Cardiac muscle cell (in vitro differentiated cells and primary cell): ENCODE measurements around the gene KCNK7. TPM values are rescaled to one million over a fixed set of nuclear protein-coding genes. Genes with fewer than 3 reads are reported as not detected.

Experiments
- DNase-seq, 2 donors: peaks; one replicate each; pipeline versions ENCODE4 v3.0.0 to v3.0.0-alpha.2; 2010 to 2017; ENCODE audit warnings: low read depth in 1 of 2, low spot score in 1 of 2
- H3K27ac ChIP-seq: fragments of 200-600 bp; sonication (generic); 2 replicates; pipeline ENCODE4 v1.5.1; 2016
- H3K27me3 ChIP-seq: fragments of 200-600 bp; sonication (generic); 2 replicates; pipeline ENCODE4 v1.6.0; 2016; ENCODE audit warnings: control low read depth
- H3K36me3 ChIP-seq: fragments of 200-600 bp; sonication (generic); 2 replicates; pipeline ENCODE4 v1.5.1; 2016; ENCODE audit warnings: control low read depth
- H3K4me1 ChIP-seq: fragments of 200-600 bp; sonication (generic); 2 replicates; pipeline ENCODE4 v1.8.1; 2017; ENCODE audit warnings: low read depth, mild to moderate bottlenecking, mixed run types
- H3K4me3 ChIP-seq: fragments of 200-600 bp; sonication (generic); 2 replicates; pipeline ENCODE4 v1.5.1; 2016; ENCODE audit warnings: mild to moderate bottlenecking
- H3K9me3 ChIP-seq: fragments of 200-600 bp; sonication (generic); 2 replicates; pipeline ENCODE4 v1.5.1; 2017; ENCODE audit warnings: low read depth, mild to moderate bottlenecking, control low read depth
- polyA plus RNA-seq: library from polyadenylated mRNA; unstranded; fragments of >200 nt; fragmentation: Nextera tagmentation; extraction: Ambion mirVana; gene quantifications from 2 replicates; pipeline ENCODE4 v1.2.1, GENCODE V29; 2016
- total RNA-seq: library from RNA; depleted of rRNA; stranded (reverse); fragments of >200 nt; gene quantifications from 2 replicates; pipeline ENCODE4 v1.2.3, GENCODE V29; 2016
- TF ChIP-seq, protein P1 (sequence below): IDR thresholded peaks from 2 replicates; pipeline ENCODE4 v1.5.1; 2012; ENCODE audit warnings: low read depth, mild to moderate bottlenecking, low read length

KCNK7 gene
- total and polyA plus RNA-seq, 2 experiments from 2014 or later, result not detected

GRCh38 chr11:65611758-65612603, 16.4 kb upstream of the KCNK7 start:
- DNase-seq, result peak in 1 of 2 donors; percentile 43
- no peaks in the 10 kb centered on the region for H3K36me3 ChIP-seq
- H3K9me3 ChIP-seq, result no peaks in the 10 kb centered on the region
- peaks cover 12% of the 10 kb centered on the region for H3K4me1 ChIP-seq
- H3K27ac ChIP-seq, result no peak overlapping the region
- H3K4me3 ChIP-seq, result no peak overlapping the region
- H3K27me3 ChIP-seq, result no peaks in the 10 kb centered on the region
- TF ChIP-seq, protein P1, sequence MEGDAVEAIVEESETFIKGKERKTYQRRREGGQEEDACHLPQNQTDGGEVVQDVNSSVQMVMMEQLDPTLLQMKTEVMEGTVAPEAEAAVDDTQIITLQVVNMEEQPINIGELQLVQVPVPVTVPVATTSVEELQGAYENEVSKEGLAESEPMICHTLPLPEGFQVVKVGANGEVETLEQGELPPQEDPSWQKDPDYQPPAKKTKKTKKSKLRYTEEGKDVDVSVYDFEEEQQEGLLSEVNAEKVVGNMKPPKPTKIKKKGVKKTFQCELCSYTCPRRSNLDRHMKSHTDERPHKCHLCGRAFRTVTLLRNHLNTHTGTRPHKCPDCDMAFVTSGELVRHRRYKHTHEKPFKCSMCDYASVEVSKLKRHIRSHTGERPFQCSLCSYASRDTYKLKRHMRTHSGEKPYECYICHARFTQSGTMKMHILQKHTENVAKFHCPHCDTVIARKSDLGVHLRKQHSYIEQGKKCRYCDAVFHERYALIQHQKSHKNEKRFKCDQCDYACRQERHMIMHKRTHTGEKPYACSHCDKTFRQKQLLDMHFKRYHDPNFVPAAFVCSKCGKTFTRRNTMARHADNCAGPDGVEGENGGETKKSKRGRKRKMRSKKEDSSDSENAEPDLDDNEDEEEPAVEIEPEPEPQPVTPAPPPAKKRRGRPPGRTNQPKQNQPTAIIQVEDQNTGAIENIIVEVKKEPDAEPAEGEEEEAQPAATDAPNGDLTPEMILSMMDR, result no peak

GRCh38 chr11:65611028-65611757, 15.6 kb upstream of the KCNK7 start:
- Histone ChIP-seq H3K36me3 (no peaks in the 10 kb centered on the region), H3K4me3 (no peak overlapping the region), H3K27ac (no peak overlapping the region), H3K4me1 (peaks cover 10% of the 10 kb centered on the region), H3K9me3 (no peaks in the 10 kb centered on the region), H3K27me3 (no peaks in the 10 kb centered on the region)
- DNase-seq, result peak in 1 of 2 donors; percentile 54
- TF ChIP-seq, protein P1, result no peak

GRCh38 chr11:65610404-65610803, 14.8 kb upstream of the KCNK7 start:
- TF ChIP-seq, protein P1, result no peak
- H3K27me3 ChIP-seq, result no peaks in the 10 kb centered on the region
- no peak for DNase-seq
- H3K4me3 ChIP-seq, result no peak overlapping the region
- no peak overlapping the region for H3K27ac ChIP-seq
- H3K36me3 ChIP-seq, result peaks cover 3% of the 10 kb centered on the region
- H3K4me1 ChIP-seq, result peaks cover 10% of the 10 kb centered on the region
- H3K9me3 ChIP-seq, result no peaks in the 10 kb centered on the region

DNA sequence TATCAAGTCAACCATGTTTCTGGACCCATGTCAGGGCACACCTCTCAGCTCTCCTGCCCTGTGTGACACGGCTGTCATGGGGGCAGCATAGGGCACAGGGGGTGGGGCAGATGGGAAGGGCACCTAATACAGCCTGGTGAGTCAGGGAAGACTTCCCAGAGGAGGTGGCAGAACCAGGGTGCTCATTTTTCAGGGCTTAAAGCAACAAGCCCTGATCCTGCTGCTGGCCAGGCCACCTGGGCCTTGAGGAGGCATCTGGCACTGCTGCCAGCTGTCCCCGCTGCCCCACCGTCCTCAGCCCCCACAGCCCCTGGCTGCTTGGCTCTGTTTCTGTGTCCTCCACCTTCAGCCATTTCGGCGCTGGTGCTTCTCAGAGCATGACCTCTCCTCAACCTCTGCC, 14.1 kb upstream of the KCNK7 start:
- H3K9me3 ChIP-seq, result no peaks in the 10 kb centered on the region
- H3K27me3 ChIP-seq, result no peaks in the 10 kb centered on the region
- no peak overlapping the region for H3K4me3 ChIP-seq
- peaks cover 10% of the 10 kb centered on the region for H3K4me1 ChIP-seq
- H3K36me3 ChIP-seq, result peaks cover 8% of the 10 kb centered on the region
- TF ChIP-seq, protein P1, result no peak
- DNase-seq, result no peak
- no peak overlapping the region for H3K27ac ChIP-seq

- H3K4me3 ChIP-seq, result no peak overlapping the region
- no peak overlapping the region for H3K27ac ChIP-seq
- no peaks in the 10 kb centered on the region for H3K9me3 ChIP-seq
- DNase-seq, result peak in 1 of 2 donors; percentile 26
- H3K4me1 ChIP-seq, result peaks cover 10% of the 10 kb centered on the region
- TF ChIP-seq, protein P1, result no peak
- H3K36me3 ChIP-seq, result peaks cover 8% of the 10 kb centered on the region
- no peaks in the 10 kb centered on the region for H3K27me3 ChIP-seq
Measured at GRCh38 chr11:65609229-65609628, 13.6 kb upstream of the KCNK7 start.
